Coronary artery (tissue), 2 donors: Measurements from ENCODE around the gene CEBPG.

ENCODE experiments used
- DNase-seq: peaks from one replicate; pipeline ENCODE4 v3.0.0-alpha.2; 2017; ENCODE audit warnings: low spot score
- H3K27ac ChIP-seq, 2 donors: fragments of 200-600 bp; sonication (generic); one replicate each; pipeline ENCODE4 v1.5.1; 2016 to 2019
- H3K4me3 ChIP-seq: fragments of 200-600 bp; sonication (generic); 2 replicates; pipeline ENCODE4 v1.5.1; 2016; ENCODE audit warnings: mild to moderate bottlenecking, moderate library complexity
- TF ChIP-seq, protein P1 (sequence below): fragments of 200-600 bp; sonication (generic); IDR thresholded peaks from one replicate; pipeline ENCODE4 v1.5.1; 2019; ENCODE audit warnings: antibody characterized with exemption

CEBPG gene

DNA sequence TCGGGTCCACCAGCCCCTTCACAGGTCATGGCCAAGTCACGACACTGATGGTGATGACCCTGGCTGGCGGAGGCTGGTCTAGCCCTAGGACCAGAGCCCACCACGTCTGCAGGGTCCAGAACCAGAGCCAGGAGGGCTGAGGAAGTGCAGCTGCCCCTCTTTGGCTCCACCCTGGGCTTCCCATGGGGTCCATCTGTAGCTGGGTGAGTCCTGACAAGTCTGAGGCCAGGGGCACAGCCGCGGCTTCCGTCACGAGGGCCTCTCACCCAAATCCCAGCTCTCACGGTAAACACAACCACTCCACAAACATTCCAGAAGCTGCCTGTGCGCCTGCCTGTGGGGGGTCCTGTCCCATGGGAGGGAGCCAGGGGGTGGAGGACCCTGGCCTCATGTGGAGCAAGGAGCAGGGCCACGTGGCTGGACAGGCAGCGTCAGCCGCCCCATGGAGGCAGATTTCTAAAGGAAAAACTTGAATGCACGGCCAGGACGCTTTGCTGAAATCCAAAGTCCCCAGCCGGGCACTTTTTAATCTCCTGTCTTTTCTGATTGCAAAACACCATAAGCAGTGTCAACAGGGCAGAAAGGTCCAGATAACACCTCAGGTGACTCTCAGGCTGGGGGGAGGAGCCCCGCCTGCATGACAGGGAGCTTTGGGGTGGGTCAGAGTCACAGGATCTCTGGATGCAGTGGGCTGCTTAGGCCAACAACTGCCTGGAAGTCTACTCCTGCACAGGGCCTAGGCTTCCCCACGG, 29.9 kb downstream of the CEBPG start:
- Histone ChIP-seq H3K27ac (no peak overlapping the region), H3K4me3 (no peak overlapping the region)
- TF ChIP-seq, protein P1, sequence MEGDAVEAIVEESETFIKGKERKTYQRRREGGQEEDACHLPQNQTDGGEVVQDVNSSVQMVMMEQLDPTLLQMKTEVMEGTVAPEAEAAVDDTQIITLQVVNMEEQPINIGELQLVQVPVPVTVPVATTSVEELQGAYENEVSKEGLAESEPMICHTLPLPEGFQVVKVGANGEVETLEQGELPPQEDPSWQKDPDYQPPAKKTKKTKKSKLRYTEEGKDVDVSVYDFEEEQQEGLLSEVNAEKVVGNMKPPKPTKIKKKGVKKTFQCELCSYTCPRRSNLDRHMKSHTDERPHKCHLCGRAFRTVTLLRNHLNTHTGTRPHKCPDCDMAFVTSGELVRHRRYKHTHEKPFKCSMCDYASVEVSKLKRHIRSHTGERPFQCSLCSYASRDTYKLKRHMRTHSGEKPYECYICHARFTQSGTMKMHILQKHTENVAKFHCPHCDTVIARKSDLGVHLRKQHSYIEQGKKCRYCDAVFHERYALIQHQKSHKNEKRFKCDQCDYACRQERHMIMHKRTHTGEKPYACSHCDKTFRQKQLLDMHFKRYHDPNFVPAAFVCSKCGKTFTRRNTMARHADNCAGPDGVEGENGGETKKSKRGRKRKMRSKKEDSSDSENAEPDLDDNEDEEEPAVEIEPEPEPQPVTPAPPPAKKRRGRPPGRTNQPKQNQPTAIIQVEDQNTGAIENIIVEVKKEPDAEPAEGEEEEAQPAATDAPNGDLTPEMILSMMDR, result no peak
- DNase-seq, result no peak

DNA sequence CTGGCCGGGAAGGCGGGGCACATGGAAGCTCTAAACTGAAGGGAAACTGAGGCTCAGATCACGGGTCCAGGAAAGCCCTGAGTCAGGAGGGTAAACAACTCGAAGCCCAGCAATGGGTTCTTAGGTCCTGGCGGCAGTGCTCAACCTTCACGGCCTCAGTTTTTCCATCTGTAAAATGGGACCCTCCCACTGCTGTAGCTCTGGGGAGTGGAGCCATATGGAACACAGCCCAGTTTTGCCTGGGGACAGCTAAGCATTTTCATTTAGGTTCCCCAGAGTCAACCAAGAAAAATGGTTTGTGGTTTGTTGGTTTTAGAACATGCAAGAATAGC, 30.4 kb downstream of the CEBPG start:
- DNase-seq, result no peak
- no peak overlapping the region for H3K4me3 ChIP-seq
- TF ChIP-seq, protein P1, result no peak
- H3K27ac ChIP-seq, result no peak overlapping the region

DNA sequence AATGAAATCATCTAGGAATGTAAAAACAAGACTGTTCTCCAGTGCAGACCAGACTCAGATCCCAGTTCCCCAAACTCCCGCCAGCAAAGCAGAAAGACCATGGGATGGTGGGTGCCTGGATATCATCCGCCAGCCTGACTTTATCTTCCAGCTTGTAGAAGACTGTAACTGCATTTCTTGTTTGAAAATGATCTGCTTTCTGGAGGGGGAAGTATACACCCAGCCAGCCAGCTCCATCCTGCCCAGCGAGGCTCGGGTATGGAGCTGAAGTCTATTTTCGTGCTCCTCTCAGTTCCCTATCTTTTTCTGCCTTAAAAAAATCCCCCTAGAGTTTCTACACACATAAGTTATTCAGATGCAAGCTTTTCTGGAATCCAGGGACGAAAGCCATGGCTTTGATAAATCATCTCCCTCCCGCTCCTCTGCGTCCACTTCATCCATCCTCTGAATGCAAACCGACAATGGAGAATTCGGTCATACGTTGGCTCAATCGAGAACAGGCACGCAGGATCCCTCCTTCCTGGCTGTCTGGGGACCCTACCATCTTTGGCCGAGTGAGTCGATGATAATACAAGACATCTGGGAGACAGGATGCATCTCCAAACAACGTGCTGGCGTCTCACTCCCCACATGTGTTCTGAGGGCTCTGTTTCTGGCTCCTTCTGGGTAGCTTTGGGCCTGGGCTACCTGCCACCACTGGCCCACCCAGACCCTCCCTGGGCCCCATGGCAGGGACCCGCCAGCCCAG, 31.2 kb downstream of the CEBPG start:
- no peak overlapping the region for H3K27ac ChIP-seq
- no peak for DNase-seq
- TF ChIP-seq, protein P1, result no peak

DNA sequence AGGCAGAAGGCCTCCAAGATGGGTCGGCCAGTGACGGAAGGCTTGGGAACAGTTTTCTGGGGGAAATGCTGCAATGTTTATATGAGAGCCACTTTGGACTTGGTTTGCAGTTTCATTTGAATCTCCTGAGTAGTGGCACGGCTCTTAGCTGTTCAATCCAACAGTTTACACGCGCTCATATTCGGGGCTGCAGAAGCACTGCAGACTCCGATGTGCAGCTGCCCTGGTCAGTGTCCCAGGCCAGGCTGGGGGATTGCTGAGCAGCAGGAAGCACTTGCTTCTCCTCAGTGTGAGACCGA, 31.7 kb downstream of the CEBPG start:
- H3K27ac ChIP-seq, result no peak overlapping the region
- DNase-seq, result no peak
- H3K4me3 ChIP-seq, result no peak overlapping the region
- TF ChIP-seq, protein P1, result no peak

More for the DNA sequence above, 31.2 kb downstream of the CEBPG start:
- no peak overlapping the region for H3K4me3 ChIP-seq

DNA sequence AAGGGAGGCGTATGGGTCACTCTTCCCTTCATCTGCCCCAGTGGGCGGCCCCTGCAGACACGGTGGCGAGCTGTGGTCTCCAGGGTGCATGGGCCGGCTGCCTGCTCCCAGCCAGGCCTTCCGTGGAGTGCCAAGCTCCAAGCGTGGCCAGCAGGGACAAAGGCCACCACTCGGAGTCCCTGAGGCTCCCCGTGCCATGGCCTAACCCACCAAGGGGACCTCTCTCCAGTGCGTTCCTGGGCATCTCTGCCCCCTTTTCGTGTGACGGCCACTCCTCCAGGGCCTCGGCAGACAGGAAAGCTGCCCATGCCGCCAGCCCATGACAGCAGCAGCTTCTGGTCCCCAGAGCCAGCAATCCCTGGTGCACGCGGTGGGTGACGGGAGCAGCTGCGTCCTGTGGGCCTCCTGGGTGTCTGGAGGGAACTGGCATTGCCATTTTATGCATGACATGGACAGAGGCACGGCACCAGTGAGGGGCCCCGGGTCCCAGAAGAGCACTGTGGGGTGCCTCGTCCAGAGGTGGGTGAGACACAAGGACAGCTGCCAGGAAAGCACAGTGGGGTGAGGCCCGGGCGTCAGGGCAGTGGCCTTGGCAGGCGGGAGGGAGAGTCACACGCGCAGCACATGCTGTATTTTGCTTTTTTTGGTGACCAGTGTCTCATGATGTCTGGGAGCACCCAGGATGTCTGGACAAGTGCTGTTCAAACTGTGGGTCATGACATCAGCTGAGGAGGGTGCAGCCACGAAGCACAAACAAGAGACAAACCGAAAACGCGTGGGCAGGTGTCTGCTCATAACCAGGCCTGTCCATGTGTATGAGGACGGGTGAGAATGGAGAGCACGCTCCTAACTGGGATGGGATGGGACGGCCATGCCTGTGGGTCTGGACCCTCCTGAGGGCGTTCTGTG, 32.3 kb downstream of the CEBPG start:
- TF ChIP-seq, protein P1, result no peak
- Histone ChIP-seq H3K27ac (no peak overlapping the region), H3K4me3 (no peak overlapping the region)
- DNase-seq, result no peak

DNA sequence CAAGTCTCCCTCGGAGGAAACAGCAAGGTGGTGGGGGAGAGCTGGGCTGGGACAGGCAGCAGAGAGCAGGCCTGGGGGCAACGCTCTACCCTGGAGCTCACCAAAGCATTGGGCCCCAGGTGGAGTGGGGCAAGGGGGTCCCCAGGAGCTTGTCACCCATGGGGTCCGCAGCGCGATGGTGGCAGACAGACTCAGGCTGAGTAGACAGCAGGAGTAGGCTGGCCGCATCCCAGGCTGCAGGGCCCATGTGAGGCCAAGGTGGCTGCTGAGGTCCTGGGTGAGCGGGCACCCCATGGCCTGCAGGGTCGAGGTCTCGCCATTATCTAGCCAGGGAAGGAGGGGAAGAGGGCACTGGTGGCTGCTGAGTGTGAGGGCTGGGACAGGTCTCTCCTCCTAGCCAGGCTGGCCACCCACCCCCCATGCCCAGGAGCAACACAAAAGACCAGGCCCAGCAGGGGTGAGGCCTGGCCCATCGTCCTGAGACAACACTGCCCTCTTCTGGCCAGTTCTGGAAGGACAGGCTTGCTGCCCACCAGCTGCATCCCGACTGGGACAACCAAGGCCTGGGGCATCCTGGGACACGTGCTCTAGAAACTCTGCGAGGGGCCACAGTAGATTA, 33.1 kb downstream of the CEBPG start:
- DNase-seq, result no peak
- TF ChIP-seq, protein P1, result peak; percentile 97
- Histone ChIP-seq H3K27ac (no peak overlapping the region), H3K4me3 (no peak overlapping the region)
